ENCODE measurements around the gene PLAAT4.

The PLAAT4 gene

GRCh38 chr11:63563201-63564055 lies 26.8 kb downstream of the PLAAT4 start, which contains the start of gene PLAAT2:
Gene PLAAT2 (minus strand): TSS chr11:63563379. CDS start chr11:63563324, 55 bp downstream.
- no peak for TF ChIP-seq CTCF (IDR thresholded peaks at IDR 0.05; ENCODE audit: low read depth, low read length)
- DNase-seq (ENCODE audit: extremely low read depth, low read depth) = no peak

- no peak for TF ChIP-seq CTCF (IDR thresholded peaks at IDR 0.05; ENCODE audit: low read depth, low read length)
- DNase-seq (ENCODE audit: extremely low read depth, low read depth) = no peak
Observed at GRCh38 chr11:63564056-63564774, 27.6 kb downstream of the PLAAT4 start.

DNA sequence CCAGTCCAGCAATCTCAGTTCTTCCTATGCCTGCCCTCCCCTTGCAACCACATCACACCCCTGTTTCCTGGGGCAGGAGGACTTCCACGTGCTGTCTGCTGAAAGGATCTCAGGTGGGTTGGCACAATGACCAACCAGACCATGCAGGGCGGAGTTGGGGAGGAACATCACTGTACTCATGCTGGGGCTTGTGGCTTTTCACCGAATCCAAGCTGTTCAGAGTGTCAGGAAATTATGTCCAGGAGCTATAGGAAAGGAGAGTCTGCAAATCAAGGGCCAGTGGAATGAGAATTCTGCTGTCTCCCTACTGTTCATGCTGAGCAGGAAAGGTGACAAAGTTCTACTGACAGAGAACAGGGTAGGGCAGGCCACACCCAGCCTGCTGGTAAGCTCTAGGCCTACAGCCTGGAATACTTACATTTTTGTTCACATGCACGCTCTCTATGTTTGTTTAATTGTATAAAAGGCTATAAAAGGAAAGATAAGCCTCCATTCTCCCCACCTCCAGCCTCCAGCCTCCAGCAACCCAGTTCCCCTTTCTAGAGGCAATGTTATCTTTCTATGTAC lies 28.3 kb downstream of the PLAAT4 start:
- DNase-seq (ENCODE audit: extremely low read depth, low read depth) = no peak
- TF ChIP-seq CTCF (IDR thresholded peaks at IDR 0.05; ENCODE audit: low read depth, low read length) = no peak

DNA sequence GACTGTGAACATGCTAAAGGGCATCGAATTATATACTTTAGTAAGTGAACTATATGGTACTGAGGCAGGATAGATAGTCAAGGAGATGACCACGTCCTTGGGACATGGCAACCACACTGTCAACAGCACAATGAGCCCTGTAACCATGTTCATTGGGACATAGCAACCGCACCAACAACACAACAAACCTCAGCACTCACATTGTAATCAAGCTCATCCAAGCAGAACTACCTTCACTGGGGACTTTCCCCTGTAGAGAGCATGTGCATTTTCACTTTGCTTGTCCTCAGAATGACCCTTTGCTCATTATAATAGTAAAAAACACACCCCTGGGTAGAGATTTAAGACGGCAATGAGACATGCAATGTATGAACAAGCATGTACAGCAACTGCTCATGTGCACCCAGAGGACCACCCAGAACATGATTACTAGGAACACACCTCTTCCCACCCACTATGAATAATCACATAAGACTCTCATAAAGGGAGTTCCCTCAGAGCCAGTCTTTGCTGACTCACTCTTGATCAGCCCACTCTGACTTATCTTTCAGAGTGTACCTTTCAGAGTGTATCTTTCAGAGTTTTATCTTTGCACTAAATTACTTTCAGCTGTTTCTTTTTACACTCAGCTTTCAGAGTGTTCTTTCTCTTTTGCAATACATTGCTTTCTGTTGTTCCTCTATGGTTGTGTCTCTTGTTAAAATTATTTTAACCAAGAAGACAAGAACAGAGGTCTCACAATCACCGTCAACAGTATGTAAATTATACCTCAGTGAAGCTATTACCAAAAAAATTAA lies 30.6 kb downstream of the PLAAT4 start:
- no peak for TF ChIP-seq CTCF (IDR thresholded peaks at IDR 0.05; ENCODE audit: low read depth, low read length)
- DNase-seq (ENCODE audit: extremely low read depth, low read depth) = peak; percentile 60

- no peak for DNase-seq (ENCODE audit: extremely low read depth, low read depth)
- no peak for TF ChIP-seq CTCF (IDR thresholded peaks at IDR 0.05; ENCODE audit: low read depth, low read length)
Observed at GRCh38 chr11:63569570-63569969, 33.0 kb downstream of the PLAAT4 start.

DNA sequence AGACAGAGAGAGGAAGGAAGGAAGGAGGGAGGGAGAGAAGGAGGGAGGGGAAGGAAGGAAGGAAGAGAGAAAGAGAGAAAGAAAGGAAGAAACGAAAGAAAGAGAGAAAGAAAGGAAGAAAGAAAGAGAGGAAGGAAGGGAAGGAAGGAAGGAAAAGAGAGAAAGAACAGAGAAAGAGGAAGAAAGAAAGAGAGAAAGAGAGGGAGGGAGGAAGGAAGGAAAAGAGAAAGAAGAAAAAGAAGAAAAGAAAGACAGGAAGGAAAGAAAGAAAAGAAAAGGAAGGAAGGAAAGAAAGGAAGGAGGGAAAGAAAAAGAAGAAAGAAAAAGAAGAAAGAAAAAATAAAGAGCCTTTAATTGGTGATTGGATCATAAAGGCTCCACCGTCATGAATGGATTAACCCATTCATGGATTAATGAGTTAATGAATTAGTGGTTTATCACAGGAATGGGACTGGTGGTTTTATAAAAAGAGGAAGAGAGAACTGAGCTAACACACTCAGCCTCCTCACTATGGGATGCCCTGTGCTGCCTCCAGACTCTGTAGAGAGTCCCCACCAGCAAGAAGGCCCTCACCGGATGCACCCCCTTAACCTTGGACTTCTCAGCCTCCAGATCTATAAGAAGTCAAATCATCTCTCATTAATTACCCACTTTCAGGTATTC lies 35.5 kb downstream of the PLAAT4 start:
- TF ChIP-seq CTCF (IDR thresholded peaks at IDR 0.05; ENCODE audit: low read depth, low read length) = no peak
- DNase-seq (ENCODE audit: extremely low read depth, low read depth) = no peak
